Measurements from ENCODE around the gene UBLCP1.

- TF ChIP-seq EZH2 (IDR thresholded peaks at IDR 0.05; ENCODE audit: low read depth, low read length, severe bottlenecking), result no peak
- no peak for TF ChIP-seq POLR2A (IDR thresholded peaks at IDR 0.05; ENCODE audit: control extremely low read depth in 1 of 2, low read depth in 2 of 2, low read length in 2 of 2)
- TF ChIP-seq EP300 (IDR thresholded peaks at IDR 0.05; ENCODE audit: borderline replicate concordance in 1 of 2, low read depth in 2 of 2, low read length in 2 of 2), result no peak
- TF ChIP-seq CTCF (IDR thresholded peaks at IDR 0.05; ENCODE audit: control extremely low read depth in 1 of 3, insufficient read depth in 1 of 3, low read depth in 1 of 3, low read length in 3 of 3), result no peak
- no peak for TF ChIP-seq JUND (IDR thresholded peaks at IDR 0.05; ENCODE audit: low read length)
- no peak for TF ChIP-seq BRCA1 (IDR thresholded peaks at IDR 0.05; ENCODE audit: low read depth, low read length)
Observed at GRCh38 chr5:159309689-159310433, 46.8 kb downstream of the UBLCP1 start.

Data from H1 (cell line).